ENCODE results near the gene PPP1R13L. TPM values are rescaled to one million over a fixed set of nuclear protein-coding genes. Genes with fewer than 3 reads are reported as not detected.

The PPP1R13L gene
- total and polyA plus RNA-seq, 2 donors (not counting 1 experiment from before 2014, with no cell fraction given) = 7.4 to 9.2 TPM

DNA sequence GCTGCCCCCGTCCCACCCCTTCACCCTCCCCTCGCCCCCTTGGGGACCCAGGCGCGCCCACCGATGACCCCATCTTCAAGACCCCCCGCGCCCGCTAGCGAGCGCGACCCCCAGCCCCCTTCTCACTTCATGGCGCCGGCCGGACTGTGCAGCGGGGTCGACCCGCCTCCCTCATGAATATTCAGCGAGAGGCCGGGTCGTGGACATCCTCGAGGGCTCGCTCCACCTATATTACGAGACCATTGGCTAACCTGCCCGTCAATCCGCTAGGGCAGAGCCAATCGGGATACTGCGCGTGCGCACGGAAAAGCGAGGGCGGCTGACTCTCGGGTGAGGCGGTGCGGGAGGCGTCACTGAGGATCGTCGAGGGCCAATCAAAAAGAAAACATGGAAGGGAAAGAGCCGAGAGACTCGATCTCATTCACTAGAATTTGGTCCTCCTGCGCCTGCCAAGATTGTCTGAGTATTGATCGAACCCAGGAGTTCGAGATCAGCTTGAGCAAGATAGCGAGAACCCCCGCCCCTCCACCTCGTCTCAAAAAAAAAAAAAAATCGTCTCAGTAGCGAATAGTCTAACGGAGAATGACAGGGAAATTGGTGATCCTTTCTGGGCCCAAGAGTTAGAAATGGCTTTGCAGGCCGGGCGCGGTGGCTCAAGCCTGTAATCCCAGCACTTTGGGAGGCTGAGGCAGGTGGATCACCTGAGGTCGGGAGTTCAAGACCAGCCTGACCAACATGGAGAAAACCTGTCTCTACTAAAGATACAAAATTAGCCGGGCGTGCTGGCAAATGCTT is 34.3 kb downstream of the PPP1R13L start, which contains the start of gene ERCC2:
ERCC2 (minus strand) TSS at position 164 of the 795 bp plus-strand sequence; CDS start at position 131, 33 bp downstream.
- Mint-ChIP-seq H3K9me3 (ENCODE audit: insufficient read depth) (no peaks in the 10 kb centered on the region), H3K4me1 (peaks cover 12% of the 10 kb centered on the region), H3K4me3 (peak within 1 kb of the TSS; percentile 94), H3K27ac (peak within 1 kb of the TSS; percentile 92), H3K27me3 (no peaks in the 10 kb centered on the region)
- Histone ChIP-seq H3K9me3 (ENCODE audit: control extremely low read depth in 1 of 3, control insufficient read depth in 2 of 3, insufficient read depth in 1 of 3, low read length in 2 of 3) (no peaks in the 10 kb centered on the region), H3K36me3 (replicated peaks in 1 of 2; ENCODE audit: control extremely low read depth in 1 of 2, control insufficient read depth in 1 of 2, extremely low read depth in 1 of 2, insufficient read depth in 2 of 2, low read length in 1 of 2) (peaks cover 0 to 5% of the 10 kb centered on the region in 2 experiments), H3K4me2 (replicated peaks; ENCODE audit: low read depth, low read length, poor library complexity, severe bottlenecking) (peak within 1 kb of the TSS; percentile 94), H2AFZ (ENCODE audit: insufficient read depth, low read depth, low read length, poor library complexity, severe bottlenecking) (peak within 1 kb of the TSS; percentile 97), H3K4me3 (ENCODE audit: control extremely low read depth in 1 of 5, extremely low read depth in 1 of 5, insufficient read depth in 1 of 5, low read depth in 2 of 5, low read length in 4 of 5) (peak within 1 kb of the TSS; percentile 55 to 83 (median 75)), H4K20me1 (ENCODE audit: control insufficient read depth, insufficient read depth, low read length, poor library complexity, severe bottlenecking) (no peaks in the 10 kb centered on the region), H3K27ac (ENCODE audit: low read length in 2 of 2) (peak within 1 kb of the TSS; percentile 69 to 85), H3K9ac (ENCODE audit: low read length) (peak within 1 kb of the TSS; percentile 75), H3K79me2 (ENCODE audit: control insufficient read depth, insufficient read depth, low read length) (peaks cover 7% of the 10 kb centered on the region), H3K4me1 (ENCODE audit: control insufficient read depth in 2 of 2, insufficient read depth in 2 of 2, low read length in 2 of 2) (peaks cover 3 to 12% of the 10 kb centered on the region in 2 donors), H3K27me3 (replicated peaks in 1 of 4; ENCODE audit: control extremely low read depth in 1 of 4, control insufficient read depth in 3 of 4, insufficient read depth in 4 of 4, low read length in 3 of 4) (no peaks in the 10 kb centered on the region)
- WGBS (ENCODE audit: insufficient coverage) = under 1% methylated on average over 46 of the region's 55 CpGs
- intact Hi-C loops (cut with micrococcal nuclease) = loop anchor here (1.0 to 5.0 kb wide), 5 partner anchors 32 to 480 kb away; partner anchors contain the start of genes BLOC1S3, POLR1G, QPCTL and SNRPD2
- ATAC-seq (ENCODE audit: low read depth) (peak; percentile 97), DNase-seq (peak; percentile 99)
- POLR2A ChIA-PET = interaction anchor here (0.7 kb wide), 2 partner anchors 115 to 1515 kb away, joined by 3 read pairs; no protein-coding TSS in a partner anchor
- TF ChIP-seq, protein P1, sequence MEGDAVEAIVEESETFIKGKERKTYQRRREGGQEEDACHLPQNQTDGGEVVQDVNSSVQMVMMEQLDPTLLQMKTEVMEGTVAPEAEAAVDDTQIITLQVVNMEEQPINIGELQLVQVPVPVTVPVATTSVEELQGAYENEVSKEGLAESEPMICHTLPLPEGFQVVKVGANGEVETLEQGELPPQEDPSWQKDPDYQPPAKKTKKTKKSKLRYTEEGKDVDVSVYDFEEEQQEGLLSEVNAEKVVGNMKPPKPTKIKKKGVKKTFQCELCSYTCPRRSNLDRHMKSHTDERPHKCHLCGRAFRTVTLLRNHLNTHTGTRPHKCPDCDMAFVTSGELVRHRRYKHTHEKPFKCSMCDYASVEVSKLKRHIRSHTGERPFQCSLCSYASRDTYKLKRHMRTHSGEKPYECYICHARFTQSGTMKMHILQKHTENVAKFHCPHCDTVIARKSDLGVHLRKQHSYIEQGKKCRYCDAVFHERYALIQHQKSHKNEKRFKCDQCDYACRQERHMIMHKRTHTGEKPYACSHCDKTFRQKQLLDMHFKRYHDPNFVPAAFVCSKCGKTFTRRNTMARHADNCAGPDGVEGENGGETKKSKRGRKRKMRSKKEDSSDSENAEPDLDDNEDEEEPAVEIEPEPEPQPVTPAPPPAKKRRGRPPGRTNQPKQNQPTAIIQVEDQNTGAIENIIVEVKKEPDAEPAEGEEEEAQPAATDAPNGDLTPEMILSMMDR (IDR thresholded peaks at IDR 0.05) = no peak
- no peak for TF ChIP-seq EZH2 (IDR thresholded peaks at IDR 0.05; ENCODE audit: borderline replicate concordance, insufficient read depth, low read depth, low read length, poor library complexity, severe bottlenecking)
- CTCF ChIA-PET = interaction anchor here (0.6 to 2.0 kb wide), 4 partner anchors 32 to 184 kb away, joined by 3 to 6 read pairs (median 5); no protein-coding TSS in a partner anchor

Measured in B cell (primary cell).